ENCODE data around the gene PHOX2A.
A peak's percentile ranks its signal among the peaks of the same experiment; 100 is the strongest.

Gene PHOX2A

DNA sequence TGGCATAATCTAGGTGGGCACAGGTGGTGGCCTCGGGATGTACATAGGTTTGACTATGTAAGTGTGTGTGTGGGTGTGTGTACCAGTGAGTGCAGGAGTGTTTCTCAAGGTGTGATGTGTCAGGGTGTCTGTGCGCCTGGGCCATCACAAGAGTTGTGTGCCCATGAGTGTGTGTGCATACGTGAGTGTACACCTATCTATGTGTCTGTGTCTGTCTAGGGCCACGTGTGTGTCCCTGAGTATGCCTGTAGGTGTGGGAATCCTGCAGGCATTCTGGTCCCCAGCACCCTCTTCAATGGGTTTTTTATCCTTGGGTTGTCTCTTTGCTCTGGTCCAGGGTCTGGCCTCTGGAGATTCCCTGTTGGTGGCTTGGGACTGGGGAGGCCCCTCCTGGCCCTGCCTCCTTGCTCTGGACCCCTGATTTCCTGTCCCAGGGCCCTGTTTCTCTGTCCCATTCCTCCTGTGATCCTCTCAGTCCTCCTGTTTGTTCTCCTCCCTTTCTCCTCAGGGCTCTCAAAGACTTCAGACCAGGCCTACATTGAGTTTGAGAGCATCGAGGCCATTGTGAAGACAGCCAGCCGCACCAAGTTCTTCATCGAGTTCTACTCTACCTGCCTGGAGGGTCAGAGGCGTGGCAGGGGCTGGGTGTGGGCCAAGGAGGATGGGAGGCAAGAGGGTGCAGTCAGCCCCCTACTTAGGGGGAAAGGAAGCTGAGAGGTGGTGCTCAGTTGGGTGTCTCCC lies 10.0 kb downstream of the PHOX2A start:
- DNase-seq, result no peak

DNA sequence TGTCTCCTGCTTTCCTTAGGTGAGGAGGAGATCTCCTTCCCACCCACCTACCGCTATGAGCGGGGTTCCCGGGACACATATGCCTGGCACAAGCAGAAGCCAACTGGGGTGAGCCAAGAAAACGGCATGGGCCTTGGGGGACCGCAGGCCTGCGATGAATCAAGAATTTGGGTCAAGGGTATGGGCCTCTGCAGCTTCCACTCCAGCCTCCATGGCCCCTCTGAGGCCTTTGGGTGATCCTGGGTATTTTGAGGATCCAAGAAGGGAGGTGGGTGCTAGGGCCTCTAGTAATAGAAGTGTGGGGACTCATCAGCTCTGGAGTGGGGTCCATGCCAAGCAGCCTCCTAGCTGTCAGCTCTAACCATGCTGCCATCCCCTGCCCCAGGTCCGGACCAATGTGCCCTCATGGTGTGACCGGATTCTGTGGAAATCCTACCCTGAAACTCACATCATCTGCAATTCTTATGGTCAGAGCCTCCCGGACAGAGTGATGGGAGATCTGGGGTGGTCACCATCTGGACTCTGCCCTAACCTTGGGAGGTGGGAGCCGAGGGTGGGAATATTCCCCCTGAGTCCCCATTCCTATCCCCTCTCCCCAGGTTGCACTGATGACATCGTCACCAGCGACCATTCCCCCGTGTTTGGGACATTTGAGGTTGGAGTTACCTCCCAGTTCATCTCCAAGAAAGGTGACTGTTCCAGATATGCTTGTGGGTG lies 10.8 kb downstream of the PHOX2A start:
- no peak for DNase-seq

DNA sequence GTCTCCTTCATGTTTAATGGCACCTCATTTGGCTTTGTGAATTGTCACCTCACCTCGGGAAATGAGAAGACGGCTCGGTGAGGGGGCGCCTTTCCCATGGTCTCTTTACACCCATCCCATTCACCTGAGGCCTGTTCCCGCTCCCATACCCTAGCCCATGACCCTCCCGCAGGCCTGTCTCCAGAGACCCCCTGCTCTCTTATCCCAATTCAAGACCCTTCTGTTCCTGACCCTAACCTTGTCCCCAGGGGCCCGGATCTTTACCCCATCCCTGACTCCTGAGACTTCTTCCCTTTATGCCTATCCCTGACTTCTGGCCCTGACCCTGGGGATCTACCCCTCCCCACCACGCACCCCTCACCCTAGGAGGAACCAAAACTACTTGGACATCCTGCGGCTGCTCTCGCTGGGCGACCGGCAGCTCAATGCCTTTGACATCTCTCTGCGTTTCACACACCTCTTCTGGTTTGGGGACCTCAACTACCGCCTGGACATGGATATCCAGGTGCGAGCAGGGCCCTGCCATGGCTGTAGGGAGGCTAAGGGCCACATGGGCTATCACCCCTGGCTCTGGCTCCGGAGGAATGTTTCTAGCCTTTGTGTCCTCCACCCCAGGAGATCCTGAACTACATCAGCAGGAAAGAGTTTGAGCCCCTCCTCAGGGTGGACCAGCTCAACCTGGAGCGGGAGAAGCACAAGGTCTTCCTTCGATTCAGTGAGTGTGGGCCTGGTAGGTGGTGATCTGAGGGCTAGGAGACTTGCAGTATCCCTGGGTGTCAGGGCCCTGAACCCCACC lies 11.5 kb downstream of the PHOX2A start:
- DNase-seq, result no peak

DNA sequence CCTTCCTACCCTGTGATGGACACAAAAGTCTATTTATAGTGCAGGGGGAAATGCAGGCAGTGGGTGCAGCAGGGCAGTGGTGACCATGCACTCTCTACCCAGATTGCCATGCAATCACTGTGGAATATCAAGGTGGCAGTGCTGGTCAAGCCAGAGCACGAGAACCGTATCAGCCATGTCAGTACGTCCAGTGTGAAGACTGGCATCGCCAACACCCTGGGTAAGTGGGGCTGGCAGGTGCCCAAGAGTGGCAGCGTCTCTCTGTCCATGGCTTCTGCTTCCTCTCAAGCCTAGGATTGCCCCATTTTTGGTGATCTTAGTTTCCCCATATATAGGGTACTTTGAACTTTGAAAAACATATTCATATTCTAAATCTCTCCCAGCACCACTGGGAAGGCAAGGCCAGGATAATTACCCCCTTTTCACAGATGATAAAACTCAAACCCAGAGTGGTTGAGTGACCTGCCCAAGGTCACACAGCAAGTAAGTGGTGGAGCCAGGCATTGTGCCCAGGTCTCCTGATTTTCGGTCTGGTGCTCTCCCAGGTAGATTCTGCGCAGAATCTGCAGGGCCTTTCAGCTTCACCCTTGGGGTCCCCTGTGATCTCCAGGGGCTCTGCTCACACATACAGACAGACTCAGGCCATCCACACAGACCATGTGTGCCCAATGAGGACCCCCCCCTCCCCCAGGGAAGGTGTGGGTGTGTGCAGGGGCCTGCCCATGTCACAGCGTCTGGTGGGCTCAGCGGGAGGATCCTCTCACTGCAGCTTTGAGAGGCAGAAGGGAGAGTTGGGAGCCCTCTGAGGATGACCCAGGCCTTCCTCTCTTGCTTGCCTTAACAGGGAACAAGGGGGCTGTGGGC lies 12.3 kb downstream of the PHOX2A start:
- DNase-seq, result no peak

DNA sequence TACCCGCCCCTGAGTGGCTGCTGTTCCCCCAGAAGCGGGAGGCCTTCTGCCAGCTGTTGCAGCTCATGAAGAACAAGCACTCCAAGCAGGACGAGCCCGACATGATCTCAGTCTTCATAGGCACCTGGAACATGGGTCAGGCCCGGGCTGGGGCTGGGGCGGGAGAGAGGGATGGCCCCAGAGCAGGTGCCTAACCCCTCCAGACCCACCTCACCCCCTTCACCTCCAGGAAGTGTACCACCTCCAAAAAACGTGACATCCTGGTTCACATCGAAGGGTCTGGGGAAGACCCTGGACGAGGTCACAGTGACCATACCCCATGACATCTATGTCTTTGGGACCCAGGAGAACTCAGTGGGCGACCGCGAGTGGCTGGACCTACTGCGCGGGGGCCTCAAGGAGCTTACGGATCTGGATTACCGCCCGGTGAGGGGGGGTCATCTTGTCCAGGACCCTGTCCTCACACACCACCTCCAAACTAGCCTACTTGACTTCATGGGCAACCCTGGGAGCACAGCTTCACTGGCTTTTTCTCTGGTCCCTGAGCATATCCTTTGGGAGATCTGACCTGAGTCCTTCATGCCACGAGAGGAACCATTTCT lies 13.1 kb downstream of the PHOX2A start:
- DNase-seq, result no peak

DNA sequence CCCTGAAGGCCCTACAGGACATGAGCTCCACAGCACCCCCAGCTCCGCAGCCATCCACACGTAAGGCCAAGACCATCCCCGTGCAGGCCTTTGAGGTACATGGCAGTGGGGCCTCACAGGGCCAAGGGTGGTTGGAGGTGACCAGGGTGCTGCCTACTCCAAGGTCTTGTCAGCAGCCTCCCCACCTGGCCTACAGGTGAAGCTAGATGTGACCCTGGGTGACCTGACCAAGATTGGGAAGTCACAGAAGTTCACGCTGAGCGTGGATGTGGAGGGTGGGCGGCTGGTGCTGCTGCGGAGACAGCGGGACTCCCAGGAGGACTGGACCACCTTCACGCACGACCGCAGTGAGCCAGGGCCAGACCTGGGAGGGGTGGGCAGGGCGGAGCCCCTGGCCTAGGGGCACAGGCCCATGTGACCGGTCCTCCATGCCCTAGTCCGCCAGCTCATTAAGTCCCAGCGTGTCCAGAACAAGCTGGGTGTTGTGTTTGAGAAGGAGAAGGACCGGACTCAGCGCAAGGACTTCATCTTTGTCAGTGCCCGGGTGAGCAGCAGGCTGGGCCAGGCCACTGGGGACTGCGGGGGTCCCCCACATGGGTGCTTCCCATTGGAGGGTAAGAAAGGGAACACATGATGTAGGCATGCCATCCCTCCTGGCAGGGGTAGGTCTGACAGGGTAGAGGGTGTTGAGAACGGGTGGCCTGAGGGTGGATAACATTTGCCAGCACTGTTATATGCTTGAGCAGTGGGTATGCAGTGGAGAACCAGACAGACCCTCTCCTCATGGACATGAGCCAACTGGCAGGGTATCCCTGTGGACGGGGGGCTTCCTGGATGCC lies 13.8 kb downstream of the PHOX2A start:
- DNase-seq, result no peak

DNA sequence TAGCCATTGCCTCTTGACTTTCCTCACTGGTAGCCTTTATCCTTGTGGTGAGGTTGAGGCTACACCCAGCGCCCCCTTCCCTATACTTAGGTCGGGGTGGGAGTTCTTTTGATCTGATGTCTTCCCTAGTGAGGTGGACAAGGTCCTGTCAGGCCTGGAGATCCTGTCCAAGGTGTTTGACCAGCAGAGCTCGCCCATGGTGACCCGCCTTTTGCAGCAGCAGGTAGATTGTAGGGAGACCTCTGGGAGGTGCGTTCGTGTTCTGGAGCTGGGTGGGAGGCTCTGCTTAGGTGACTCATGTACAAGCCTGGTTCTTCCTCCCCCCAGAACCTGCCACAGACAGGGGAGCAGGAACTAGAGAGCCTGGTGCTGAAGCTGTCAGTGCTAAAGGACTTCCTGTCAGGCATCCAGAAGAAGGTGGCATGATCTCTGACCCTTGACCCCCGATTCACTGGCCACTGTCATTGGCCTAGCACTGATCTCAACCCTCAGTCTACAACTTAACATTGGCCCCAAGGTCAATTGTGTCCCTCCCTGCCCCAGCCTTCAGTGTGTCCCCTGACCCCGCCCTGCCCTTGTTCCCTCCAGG lies 14.5 kb downstream of the PHOX2A start:
- no peak for DNase-seq

DNA sequence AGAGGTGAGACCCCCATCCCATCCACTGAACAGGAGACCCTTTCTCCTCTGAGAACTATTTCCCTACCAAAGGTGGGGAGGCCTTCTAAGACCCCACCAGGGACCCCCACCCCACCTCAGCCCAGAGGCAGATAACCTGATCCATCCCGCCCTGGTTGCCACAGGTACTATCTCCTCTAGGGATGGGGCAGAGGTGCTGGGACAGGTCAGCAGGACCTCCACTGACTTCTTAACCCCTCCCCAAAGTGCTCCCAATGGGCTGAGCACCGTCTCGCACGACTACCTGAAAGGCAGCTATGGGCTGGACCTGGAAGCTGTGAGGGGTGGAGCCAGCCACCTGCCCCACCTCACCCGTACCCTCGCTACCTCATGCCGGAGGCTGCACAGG lies 15.1 kb downstream of the PHOX2A start:
- DNase-seq, result no peak

DNA sequence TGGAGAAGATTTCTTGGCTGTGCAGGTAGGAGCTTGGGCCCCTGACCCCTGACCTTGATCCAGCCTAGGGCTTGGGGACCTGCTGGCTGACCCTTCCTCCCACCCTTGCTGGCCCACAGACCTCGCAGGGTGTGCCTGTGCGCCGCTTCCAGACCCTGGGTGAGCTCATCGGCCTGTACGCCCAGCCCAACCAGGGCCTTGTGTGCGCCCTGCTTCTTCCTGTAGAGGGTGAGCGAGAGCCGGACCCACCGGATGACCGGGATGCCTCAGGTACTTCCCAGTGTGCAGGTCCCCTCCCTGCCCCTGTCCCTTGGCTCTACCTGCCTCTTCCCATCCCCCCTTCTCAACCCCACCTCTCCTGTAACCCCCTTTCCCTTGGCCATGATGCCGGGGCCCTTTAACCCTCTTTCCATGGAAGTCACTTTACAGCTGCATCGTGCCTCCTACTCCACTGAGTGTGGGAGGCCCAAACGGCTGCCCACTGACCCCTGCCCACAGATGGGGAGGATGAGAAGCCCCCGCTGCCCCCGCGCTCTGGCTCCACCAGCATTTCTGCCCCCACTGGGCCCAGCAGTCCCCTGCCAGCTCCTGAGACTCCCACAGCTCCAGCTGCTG lies 15.6 kb downstream of the PHOX2A start:
- DNase-seq, result no peak

DNA sequence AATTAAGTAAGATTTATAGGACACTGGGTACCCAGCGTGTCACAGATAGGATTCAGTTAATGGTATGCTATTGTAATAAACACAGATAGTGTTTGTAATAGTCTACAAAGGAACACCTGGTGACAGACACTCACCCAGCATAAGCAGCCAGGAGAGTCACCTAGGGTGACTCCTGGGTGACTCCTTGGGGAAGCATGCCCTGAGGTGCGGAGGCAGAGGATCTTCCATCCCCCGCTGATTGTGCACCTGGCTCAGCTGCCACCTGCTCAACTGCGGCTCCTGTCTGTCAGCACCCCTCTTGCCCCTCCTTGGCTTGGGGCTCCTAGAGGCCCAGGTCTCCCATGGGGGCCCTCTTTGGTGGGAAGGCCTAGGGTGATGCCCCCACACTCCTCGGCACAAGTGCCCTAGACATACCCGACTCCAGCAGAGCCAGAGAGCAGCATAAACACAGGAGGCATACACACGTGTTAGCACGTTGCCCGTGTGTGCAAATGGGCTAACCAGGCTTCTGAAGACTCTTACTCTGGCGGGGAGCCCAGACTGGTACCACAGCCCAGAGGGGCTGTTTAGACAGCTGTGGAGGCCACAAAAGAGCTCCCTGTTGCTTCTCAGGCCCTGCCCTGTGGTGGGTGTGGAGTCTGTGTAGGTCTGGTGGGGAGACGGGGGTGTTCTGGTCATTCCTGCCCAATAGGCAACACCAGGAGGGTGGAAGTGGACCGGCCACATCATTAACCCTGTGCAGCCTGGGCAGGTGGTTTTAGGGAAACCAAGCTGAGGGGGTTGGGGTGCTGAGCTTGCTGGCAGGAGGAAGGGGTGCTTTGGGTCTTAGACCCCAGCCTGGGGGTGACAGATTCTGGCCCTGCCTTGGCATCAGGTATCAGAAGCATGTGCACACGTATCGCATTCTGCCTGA lies 16.4 kb downstream of the PHOX2A start:
- DNase-seq, result no peak

DNA sequence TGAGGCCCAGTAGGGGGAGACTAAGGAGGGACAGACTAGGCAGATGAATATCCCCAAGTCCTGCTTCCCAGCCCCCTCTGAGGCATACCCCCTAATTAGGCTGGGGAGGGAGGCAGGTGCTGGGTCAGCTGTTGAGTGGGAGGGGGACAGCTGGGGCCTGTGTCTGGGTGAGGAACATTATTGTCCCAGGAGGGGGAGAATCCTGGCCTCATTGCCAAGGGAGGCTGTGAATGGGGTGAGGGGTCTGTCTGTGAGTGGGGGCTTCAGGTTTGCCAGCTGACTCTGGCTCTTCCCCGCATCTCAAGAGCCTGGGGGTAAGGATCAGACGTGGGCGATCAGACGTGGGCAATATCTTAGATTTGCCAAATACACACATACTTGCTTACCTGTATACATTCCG lies 17.3 kb downstream of the PHOX2A start:
- DNase-seq, result no peak

DNA sequence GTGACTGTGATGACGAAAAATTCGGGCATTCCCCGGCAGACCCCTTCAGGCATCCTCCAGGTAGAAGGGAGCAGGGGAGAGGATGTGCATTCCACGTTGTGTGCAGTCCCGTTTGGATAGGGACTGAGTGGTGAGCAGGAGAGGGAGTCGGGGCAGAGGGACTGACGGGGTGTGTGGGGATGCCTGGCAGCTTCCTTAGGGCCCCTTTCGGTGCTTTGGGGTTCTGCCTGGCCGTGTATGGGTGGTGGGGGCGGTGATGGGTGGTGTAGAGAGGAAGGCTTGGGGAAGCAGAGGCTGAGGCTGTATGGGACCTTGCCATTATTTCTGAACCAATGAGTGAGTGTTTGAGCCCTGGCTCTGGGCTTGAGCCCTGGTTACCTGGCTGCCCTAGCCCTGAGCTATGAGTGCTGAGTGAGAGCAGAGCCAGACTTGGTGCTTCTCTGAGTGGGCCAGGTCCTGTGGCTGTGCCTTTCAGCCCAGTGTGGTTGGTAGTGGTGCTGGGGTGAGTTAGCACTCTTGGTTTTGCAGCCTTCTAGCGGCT lies 18.5 kb downstream of the PHOX2A start:
- DNase-seq, result no peak

DNA sequence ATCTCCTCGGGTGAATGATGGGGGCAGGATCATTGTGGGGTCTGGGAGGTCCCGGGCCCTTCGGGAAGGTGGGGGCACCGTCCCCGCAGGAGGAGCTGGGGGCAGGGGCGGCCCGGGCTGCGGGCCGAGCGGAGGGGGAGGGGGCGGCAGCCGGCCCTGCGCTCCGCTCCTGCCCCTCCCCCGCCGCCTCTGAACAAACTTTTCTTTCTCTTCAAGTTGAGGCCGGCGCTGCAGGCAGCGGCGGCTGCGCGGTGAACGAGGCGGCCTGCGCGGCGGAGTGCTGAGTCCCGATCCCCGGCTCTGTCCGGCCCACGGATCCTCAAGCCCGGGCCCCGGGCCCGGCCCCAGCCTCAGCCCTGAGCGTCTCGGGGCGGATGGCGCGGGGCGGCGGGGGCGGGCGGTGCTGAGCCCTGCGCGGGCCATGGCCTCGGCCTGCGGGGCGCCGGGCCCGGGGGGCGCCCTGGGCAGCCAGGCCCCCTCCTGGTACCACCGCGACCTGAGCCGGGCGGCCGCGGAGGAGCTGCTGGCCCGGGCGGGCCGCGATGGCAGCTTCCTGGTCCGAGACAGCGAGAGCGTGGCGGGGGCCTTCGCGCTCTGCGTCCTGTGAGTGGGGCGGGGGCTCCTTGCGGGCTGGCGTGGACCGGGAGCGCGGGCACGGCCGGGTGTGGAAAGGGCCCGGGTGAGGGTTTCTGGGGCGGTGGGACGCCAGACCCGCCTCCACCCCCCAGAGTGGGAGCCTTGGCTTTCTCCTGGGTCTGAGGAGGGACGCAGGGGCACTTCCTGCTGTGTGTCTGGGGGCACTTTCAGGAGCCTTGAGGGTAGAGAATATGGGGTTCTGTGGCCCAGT lies 19.2 kb downstream of the PHOX2A start, which contains the start of gene INPPL1:
Gene INPPL1, plus strand, starts transcription at position 204 of the 847 bp plus-strand sequence. Its CDS starts 218 bp downstream, at position 422.
- DNase-seq, result peak; percentile 75

DNA sequence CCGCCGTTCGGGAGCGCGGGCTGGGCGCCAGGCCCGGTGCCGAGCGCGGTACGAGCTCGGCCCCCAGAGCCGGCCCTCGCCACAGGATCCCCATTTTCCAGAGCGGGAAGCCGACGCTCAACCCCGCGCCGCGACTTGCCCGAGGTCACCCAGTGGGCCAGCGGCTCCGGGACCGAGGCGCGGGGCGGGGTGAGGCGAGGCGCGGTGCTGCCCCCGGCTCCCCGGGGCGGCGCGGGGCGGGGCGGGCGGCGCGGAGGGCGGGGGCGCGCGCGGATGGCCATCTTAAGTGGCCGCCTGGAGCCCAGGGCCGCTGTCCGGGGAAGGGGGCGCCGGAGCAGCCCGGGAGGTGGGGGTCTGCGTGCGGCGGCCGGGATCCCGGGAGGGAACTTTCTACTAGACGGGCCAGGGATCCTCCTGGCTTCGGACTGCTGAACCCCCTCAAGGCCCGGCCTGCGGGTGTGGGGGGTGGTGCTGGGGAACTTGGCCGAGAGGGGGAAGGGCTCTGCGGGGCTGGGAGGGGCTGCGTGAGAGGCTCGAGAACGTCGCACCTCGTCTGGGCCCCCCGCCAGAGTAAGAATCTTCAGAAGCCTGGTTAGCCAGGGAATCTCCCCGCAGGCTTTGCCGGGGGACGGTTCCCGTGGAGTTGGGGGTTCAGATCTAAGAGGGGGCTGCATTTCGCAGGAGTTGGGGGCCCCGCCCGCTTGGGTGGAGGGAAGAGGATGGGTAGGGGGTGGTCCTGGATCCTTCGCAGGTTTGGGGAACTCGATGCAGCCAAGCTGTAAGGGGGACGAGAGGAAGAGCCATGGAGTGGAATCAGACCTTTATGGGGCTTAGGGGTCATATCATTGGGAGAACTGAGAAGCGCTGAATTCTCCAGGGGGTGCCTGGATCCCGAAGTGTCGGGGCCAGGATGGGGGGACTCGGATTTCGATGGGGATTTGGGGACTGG lies 20.1 kb downstream of the PHOX2A start:
- peak; percentile 91 for DNase-seq

DNA sequence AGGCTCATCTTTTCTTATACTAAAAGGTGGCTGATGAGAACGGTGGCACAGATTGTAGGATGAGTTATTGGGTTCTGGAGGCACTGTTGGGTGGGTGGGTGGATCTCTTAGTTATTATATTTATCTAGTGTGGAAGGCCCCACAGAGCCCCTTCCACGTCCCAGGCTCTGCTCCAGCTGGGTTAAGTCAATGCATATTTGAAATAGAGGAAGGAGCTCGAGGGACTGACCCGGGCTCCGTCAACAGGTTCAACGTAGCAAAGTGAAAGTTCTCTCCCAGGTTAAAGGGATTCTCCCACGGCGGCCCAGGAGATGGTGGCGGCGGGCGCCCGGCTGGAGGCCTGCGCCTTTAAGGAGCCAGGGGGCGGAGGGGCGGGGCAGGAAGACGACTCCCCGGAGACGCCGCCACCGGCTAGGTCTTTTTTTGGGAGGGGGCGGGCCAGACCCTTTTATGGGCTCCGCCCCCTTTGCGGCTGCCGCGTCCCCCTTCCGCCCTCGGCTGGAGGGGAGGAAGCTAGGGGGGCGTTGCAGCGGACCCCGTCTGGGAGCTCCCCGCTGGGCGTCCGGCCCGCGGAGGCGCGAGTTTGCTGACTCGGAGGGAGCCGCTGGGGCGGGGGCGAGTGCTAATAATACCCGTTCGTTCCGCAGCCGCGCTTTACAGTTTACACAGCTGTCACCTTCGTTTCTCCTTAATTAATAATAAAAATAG lies 20.9 kb downstream of the PHOX2A start:
- DNase-seq, result peak; percentile 98

Data from right kidney (tissue), 1 donor.